MM.1S (cell line): Measurements from ENCODE around the gene APBB1IP.
"Not testable (repeated sequence)": the region's sequence is repeated elsewhere in the genome, so short reads cannot be mapped to it uniquely, and the experiment has no call there.

Experiments used
- DNase-seq: peaks from one replicate; pipeline ENCODE4 v3.0.0-alpha.2; 2015
- H2AFZ ChIP-seq: fragments of 300-600 bp; sonication (generic); 2 replicates; pipeline ENCODE4 v1.6.0; 2016; ENCODE audit warnings: antibody characterized with exemption, low read length
- H3F3A ChIP-seq: fragments of 300-600 bp; sonication (generic); 2 replicates; pipeline ENCODE4 v1.6.1; 2016; ENCODE audit warnings: mild to moderate bottlenecking, antibody characterized with exemption, low read length, moderate library complexity, mixed read lengths; ENCODE audit not compliant: insufficient read depth
- H3K27ac ChIP-seq: fragments of 300-600 bp; sonication (generic); 2 replicates; pipeline ENCODE4 v1.5.1; 2016; ENCODE audit warnings: mild to moderate bottlenecking, low read length
- H3K27me3 ChIP-seq: fragments of 300-600 bp; sonication (generic); replicated peaks from 2 replicates; pipeline ENCODE4 v1.6.0; 2016; ENCODE audit warnings: low read length; ENCODE audit not compliant: insufficient read depth
- H3K36me3 ChIP-seq: fragments of 300-600 bp; sonication (generic); replicated peaks from 2 replicates; pipeline ENCODE4 v1.6.1; 2016; ENCODE audit warnings: mild to moderate bottlenecking, low read length, mixed read lengths; ENCODE audit not compliant: insufficient read depth
- H3K4me1 ChIP-seq: fragments of 300-600 bp; sonication (generic); 2 replicates; pipeline ENCODE4 v1.6.1; 2016; ENCODE audit warnings: low read length, mixed read lengths
- H3K4me2 ChIP-seq: fragments of 300-600 bp; sonication (generic); 2 replicates; pipeline ENCODE4 v1.6.0; 2016; ENCODE audit warnings: low read depth, low read length
- H3K4me3 ChIP-seq: fragments of 300-600 bp; sonication (generic); 2 replicates; pipeline ENCODE4 v1.5.1; 2016; ENCODE audit warnings: low read length, mixed read lengths
- H3K79me2 ChIP-seq: fragments of 300-600 bp; sonication (generic); 2 replicates; pipeline ENCODE4 v1.6.1; 2016; ENCODE audit warnings: mixed run types, low read length, mixed read lengths
- H3K9ac ChIP-seq: fragments of 300-600 bp; sonication (generic); 2 replicates; pipeline ENCODE4 v1.6.1; 2016; ENCODE audit warnings: low read length, mixed read lengths
- H3K9me2 ChIP-seq: fragments of 300-600 bp; sonication (generic); replicated peaks from 2 replicates; pipeline ENCODE4 v1.6.1; 2016; ENCODE audit warnings: mild to moderate bottlenecking, low read length, mixed read lengths; ENCODE audit not compliant: insufficient read depth
- H3K9me3 ChIP-seq: fragments of 300-600 bp; sonication (generic); replicated peaks from 2 replicates; pipeline ENCODE4 v1.6.1; 2016; ENCODE audit warnings: mild to moderate bottlenecking, low read length, mixed read lengths; ENCODE audit not compliant: insufficient read depth
- H4K20me1 ChIP-seq: fragments of 300-600 bp; sonication (generic); 2 replicates; pipeline ENCODE4 v1.6.1; 2016; ENCODE audit warnings: mild to moderate bottlenecking, low read length, moderate library complexity, mixed read lengths; ENCODE audit not compliant: insufficient read depth
- EZH2 ChIP-seq: fragments of 300-600 bp; sonication (generic); optimal IDR thresholded peaks from 2 replicates; pipeline ENCODE3; 2017; ENCODE audit warnings: low read depth, mild to moderate bottlenecking, antibody characterized with exemption, low read length, mixed read lengths
- EZH2phosphoT487 ChIP-seq: fragments of 300-600 bp; sonication (generic); IDR thresholded peaks from 2 replicates; pipeline ENCODE4 v1.6.1; 2018; ENCODE audit warnings: antibody characterized with exemption, low read length
- TF ChIP-seq, protein P1 (sequence below): fragments of 300-600 bp; sonication (generic); IDR thresholded peaks from 2 replicates; pipeline ENCODE4 v1.5.1; 2016; ENCODE audit warnings: antibody characterized with exemption, low read length, mixed read lengths

The APBB1IP gene, protein sequence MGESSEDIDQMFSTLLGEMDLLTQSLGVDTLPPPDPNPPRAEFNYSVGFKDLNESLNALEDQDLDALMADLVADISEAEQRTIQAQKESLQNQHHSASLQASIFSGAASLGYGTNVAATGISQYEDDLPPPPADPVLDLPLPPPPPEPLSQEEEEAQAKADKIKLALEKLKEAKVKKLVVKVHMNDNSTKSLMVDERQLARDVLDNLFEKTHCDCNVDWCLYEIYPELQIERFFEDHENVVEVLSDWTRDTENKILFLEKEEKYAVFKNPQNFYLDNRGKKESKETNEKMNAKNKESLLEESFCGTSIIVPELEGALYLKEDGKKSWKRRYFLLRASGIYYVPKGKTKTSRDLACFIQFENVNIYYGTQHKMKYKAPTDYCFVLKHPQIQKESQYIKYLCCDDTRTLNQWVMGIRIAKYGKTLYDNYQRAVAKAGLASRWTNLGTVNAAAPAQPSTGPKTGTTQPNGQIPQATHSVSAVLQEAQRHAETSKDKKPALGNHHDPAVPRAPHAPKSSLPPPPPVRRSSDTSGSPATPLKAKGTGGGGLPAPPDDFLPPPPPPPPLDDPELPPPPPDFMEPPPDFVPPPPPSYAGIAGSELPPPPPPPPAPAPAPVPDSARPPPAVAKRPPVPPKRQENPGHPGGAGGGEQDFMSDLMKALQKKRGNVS

GRCh38 chr10:26437637-26438461, at the start of gene APBB1IP:
APBB1IP (plus strand) TSS chr10:26438341; CDS start chr10:26492327, 53,986 bp downstream.
- peak; percentile 75 for DNase-seq
- Histone ChIP-seq H2AFZ (peak within 1 kb of the TSS; percentile 11), H3F3A (peaks cover 14% of the 10 kb centered on the region), H3K9me2 (no peaks in the 10 kb centered on the region), H3K4me3 (peak within 1 kb of the TSS; percentile 48), H3K27ac (peak within 1 kb of the TSS; percentile 73), H3K36me3 (no peaks in the 10 kb centered on the region), H3K4me2 (peak within 1 kb of the TSS; percentile 69), H3K79me2 (no peaks in the 10 kb centered on the region), H3K9me3 (no peaks in the 10 kb centered on the region), H4K20me1 (no peaks in the 10 kb centered on the region), H3K27me3 (no peaks in the 10 kb centered on the region), H3K4me1 (peaks cover 3% of the 10 kb centered on the region), H3K9ac (peak within 1 kb of the TSS; percentile 29; the same call in 1 of the 2 replicates)
- no peak for TF ChIP-seq EZH2phosphoT487
- TF ChIP-seq EZH2, result no peak
- TF ChIP-seq, protein P1, sequence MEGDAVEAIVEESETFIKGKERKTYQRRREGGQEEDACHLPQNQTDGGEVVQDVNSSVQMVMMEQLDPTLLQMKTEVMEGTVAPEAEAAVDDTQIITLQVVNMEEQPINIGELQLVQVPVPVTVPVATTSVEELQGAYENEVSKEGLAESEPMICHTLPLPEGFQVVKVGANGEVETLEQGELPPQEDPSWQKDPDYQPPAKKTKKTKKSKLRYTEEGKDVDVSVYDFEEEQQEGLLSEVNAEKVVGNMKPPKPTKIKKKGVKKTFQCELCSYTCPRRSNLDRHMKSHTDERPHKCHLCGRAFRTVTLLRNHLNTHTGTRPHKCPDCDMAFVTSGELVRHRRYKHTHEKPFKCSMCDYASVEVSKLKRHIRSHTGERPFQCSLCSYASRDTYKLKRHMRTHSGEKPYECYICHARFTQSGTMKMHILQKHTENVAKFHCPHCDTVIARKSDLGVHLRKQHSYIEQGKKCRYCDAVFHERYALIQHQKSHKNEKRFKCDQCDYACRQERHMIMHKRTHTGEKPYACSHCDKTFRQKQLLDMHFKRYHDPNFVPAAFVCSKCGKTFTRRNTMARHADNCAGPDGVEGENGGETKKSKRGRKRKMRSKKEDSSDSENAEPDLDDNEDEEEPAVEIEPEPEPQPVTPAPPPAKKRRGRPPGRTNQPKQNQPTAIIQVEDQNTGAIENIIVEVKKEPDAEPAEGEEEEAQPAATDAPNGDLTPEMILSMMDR, result no peak

GRCh38 chr10:26389533-26389932, 48.6 kb upstream of the APBB1IP start:
- Histone ChIP-seq H3K27ac (no peak overlapping the region), H3K9me2 (no peaks in the 10 kb centered on the region), H4K20me1 (no peaks in the 10 kb centered on the region), H3F3A (no peaks in the 10 kb centered on the region), H3K9me3 (no peaks in the 10 kb centered on the region), H3K4me3 (no peak overlapping the region), H3K27me3 (no peaks in the 10 kb centered on the region), H3K4me2 (no peak overlapping the region), H3K9ac (no peak overlapping the region), H2AFZ (no peak overlapping the region), H3K4me1 (no peaks in the 10 kb centered on the region), H3K36me3 (no peaks in the 10 kb centered on the region), H3K79me2 (no peaks in the 10 kb centered on the region)
- no peak for TF ChIP-seq EZH2phosphoT487
- TF ChIP-seq, protein P1, result no peak
- no peak for TF ChIP-seq EZH2
- DNase-seq, result no peak

- no peak overlapping the region for H3K4me3 ChIP-seq
- H3F3A ChIP-seq, result no peaks in the 10 kb centered on the region
- H3K36me3 ChIP-seq, result no peaks in the 10 kb centered on the region
- no peaks in the 10 kb centered on the region for H3K9me2 ChIP-seq
- no peak overlapping the region for H3K27ac ChIP-seq
- H2AFZ ChIP-seq, result no peak overlapping the region
- DNase-seq, result no peak
- TF ChIP-seq EZH2 (no peak), EZH2phosphoT487 (no peak)
- TF ChIP-seq, protein P1, result no peak
- no peak overlapping the region for H3K9ac ChIP-seq
- no peaks in the 10 kb centered on the region for H3K4me1 ChIP-seq
- no peak overlapping the region for H3K4me2 ChIP-seq
- H3K9me3 ChIP-seq, result no peaks in the 10 kb centered on the region
- no peaks in the 10 kb centered on the region for H3K27me3 ChIP-seq
- no peaks in the 10 kb centered on the region for H4K20me1 ChIP-seq
- no peaks in the 10 kb centered on the region for H3K79me2 ChIP-seq
Observed at GRCh38 chr10:26391701-26392695, 46.1 kb upstream of the APBB1IP start.

- H3K27me3 ChIP-seq, H3K4me1 ChIP-seq, H3K36me3 ChIP-seq, H3K27ac ChIP-seq, H3K9me2 ChIP-seq, H2AFZ ChIP-seq, H4K20me1 ChIP-seq, H3K79me2 ChIP-seq, H3K9ac ChIP-seq, H3K4me3 ChIP-seq, H3K4me2 ChIP-seq, H3F3A ChIP-seq, H3K9me3 ChIP-seq, DNase-seq: not testable (repeated sequence)
Observed at GRCh38 chr10:26398353-26398752, 39.8 kb upstream of the APBB1IP start.
